K562 (cell line): Measurements from ENCODE around the gene ST6GALNAC6.

Source experiments
- E4F1 ChIP-seq: fragments of 250-450 bp; sonication (Bioruptor Pico); IDR thresholded peaks from 2 replicates; pipeline ENCODE4 v1.5.0; 2021; ENCODE audit warnings: mild to moderate bottlenecking, borderline replicate concordance
- EP300 ChIP-seq: IDR thresholded peaks from 2 replicates; pipeline ENCODE4 v1.6.1; 2012; ENCODE audit warnings: low read length, improper control_type of control experiment
- EZH2 ChIP-seq: IDR thresholded peaks from 2 replicates; pipeline ENCODE4 v1.6.1; 2012; ENCODE audit warnings: low read depth, mild to moderate bottlenecking, inconsistent platforms, low read length, borderline replicate concordance
- HMGN3 ChIP-seq: IDR thresholded peaks from 2 replicates; pipeline ENCODE4 v1.6.1; 2011; ENCODE audit warnings: borderline replicate concordance, low read depth, mild to moderate bottlenecking, mixed read lengths, low read length; ENCODE audit not compliant: insufficient read length; ENCODE audit errors: extremely low read depth
- JUNB ChIP-seq: fragments of 450-650 bp; formaldehyde crosslinking; conservative IDR thresholded peaks from 2 replicates; pipeline ENCODE4 v1.4.0; 2020; ENCODE audit warnings: mild to moderate bottlenecking
- POLR2A ChIP-seq: fragments of 450-650 bp; conservative IDR thresholded peaks from 2 replicates; pipeline ENCODE4 v1.6.1; 2016
- POLR2AphosphoS5 ChIP-seq: IDR thresholded peaks from 2 replicates; pipeline ENCODE4 v1.6.1; 2011; ENCODE audit warnings: mild to moderate bottlenecking, low read depth, low read length, moderate library complexity; ENCODE audit not compliant: control insufficient read depth, insufficient read depth
- RFX5 ChIP-seq: IDR thresholded peaks from 2 replicates; pipeline ENCODE4 v1.6.1; 2011; ENCODE audit warnings: low read depth, mild to moderate bottlenecking, improper control_type of control experiment, low read length
- SMARCC2 ChIP-seq: fragments of 450-650 bp; IDR thresholded peaks from 2 replicates; pipeline ENCODE4 v1.6.1; 2017; ENCODE audit warnings: antibody characterized with exemption, moderate library complexity, mild to moderate bottlenecking, low read depth
- ZNF76 ChIP-seq: fragments of 250-450 bp; sonication (Bioruptor Pico); IDR thresholded peaks from 2 replicates; pipeline ENCODE4 v1.4.0; 2020; ENCODE audit warnings: mild to moderate bottlenecking, moderate library complexity, borderline replicate concordance
- TF ChIP-seq, protein P1 (sequence below), 2 experiments: fragments of 450-650 bp; IDR thresholded peaks; 2 replicates each; pipeline ENCODE4 v1.6.1; 2018; ENCODE audit warnings: mild to moderate bottlenecking in 2 of 2, low read depth in 1 of 2; ENCODE audit not compliant: partially characterized antibody in 2 of 2
- TF ChIP-seq, protein P2 (sequence below): sonication (generic); formaldehyde crosslinking; IDR thresholded peaks from 2 replicates; pipeline ENCODE4 v1.8.1; 2023; ENCODE audit warnings: mild to moderate bottlenecking, missing genetic modification reagents

DNA sequence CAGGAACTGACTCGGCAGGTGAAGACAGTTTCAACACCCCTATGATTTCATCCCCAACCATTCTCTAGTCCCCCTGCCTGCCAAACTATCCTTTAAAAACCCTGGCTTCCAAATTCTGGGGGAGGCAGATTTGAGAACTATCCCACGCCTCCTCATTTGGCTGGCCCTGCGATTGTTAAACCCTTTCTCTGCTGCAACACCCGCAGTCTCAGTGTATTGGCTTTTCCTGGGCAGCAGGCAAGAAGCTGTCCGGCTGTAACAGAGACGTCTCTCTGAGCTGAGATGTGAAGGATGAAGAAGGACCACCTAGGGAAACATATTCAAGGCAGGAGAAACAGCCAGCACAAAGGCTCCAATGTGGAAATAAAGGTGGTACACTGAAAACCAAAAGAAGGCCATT is 6.6 kb downstream of the ST6GALNAC6 start:
- TF ChIP-seq ZNF76 (CRISPR knock-in tag) (no peak), EP300 (no peak), EZH2 (no peak), POLR2AphosphoS5 (no peak), E4F1 (no peak), HMGN3 (no peak), RFX5 (no peak), POLR2A (no peak), SMARCC2 (no peak), JUNB (no peak)
- TF ChIP-seq, protein P1, sequence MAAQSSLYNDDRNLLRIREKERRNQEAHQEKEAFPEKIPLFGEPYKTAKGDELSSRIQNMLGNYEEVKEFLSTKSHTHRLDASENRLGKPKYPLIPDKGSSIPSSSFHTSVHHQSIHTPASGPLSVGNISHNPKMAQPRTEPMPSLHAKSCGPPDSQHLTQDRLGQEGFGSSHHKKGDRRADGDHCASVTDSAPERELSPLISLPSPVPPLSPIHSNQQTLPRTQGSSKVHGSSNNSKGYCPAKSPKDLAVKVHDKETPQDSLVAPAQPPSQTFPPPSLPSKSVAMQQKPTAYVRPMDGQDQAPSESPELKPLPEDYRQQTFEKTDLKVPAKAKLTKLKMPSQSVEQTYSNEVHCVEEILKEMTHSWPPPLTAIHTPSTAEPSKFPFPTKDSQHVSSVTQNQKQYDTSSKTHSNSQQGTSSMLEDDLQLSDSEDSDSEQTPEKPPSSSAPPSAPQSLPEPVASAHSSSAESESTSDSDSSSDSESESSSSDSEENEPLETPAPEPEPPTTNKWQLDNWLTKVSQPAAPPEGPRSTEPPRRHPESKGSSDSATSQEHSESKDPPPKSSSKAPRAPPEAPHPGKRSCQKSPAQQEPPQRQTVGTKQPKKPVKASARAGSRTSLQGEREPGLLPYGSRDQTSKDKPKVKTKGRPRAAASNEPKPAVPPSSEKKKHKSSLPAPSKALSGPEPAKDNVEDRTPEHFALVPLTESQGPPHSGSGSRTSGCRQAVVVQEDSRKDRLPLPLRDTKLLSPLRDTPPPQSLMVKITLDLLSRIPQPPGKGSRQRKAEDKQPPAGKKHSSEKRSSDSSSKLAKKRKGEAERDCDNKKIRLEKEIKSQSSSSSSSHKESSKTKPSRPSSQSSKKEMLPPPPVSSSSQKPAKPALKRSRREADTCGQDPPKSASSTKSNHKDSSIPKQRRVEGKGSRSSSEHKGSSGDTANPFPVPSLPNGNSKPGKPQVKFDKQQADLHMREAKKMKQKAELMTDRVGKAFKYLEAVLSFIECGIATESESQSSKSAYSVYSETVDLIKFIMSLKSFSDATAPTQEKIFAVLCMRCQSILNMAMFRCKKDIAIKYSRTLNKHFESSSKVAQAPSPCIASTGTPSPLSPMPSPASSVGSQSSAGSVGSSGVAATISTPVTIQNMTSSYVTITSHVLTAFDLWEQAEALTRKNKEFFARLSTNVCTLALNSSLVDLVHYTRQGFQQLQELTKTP (IDR thresholded peaks at IDR 0.05; ENCODE audit: low read depth in 1 of 2, partially characterized antibody in 2 of 2) = no peak
- TF ChIP-seq, protein P2, sequence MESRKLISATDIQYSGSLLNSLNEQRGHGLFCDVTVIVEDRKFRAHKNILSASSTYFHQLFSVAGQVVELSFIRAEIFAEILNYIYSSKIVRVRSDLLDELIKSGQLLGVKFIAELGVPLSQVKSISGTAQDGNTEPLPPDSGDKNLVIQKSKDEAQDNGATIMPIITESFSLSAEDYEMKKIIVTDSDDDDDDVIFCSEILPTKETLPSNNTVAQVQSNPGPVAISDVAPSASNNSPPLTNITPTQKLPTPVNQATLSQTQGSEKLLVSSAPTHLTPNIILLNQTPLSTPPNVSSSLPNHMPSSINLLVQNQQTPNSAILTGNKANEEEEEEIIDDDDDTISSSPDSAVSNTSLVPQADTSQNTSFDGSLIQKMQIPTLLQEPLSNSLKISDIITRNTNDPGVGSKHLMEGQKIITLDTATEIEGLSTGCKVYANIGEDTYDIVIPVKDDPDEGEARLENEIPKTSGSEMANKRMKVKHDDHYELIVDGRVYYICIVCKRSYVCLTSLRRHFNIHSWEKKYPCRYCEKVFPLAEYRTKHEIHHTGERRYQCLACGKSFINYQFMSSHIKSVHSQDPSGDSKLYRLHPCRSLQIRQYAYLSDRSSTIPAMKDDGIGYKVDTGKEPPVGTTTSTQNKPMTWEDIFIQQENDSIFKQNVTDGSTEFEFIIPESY (CRISPR knock-in tag) = no peak
